Subcutaneous adipose tissue (tissue), 4 donors: Measurements from ENCODE around the gene GGA1. TPM values are rescaled to one million over a fixed set of nuclear protein-coding genes. Genes with fewer than 3 reads are reported as not detected.

Source experiments
- CTCF ChIP-seq: fragments of 450-650 bp; IDR thresholded peaks from one replicate; pipeline ENCODE4 v1.5.1; 2016; ENCODE audit warnings: low read depth, mild to moderate bottlenecking, control low read depth, antibody characterized with exemption, moderate library complexity
- total RNA-seq, 4 donors: library from RNA; depleted of rRNA; stranded (reverse); fragments of >200 nt; gene quantifications; one replicate each; pipeline ENCODE4 v1.1.0, GENCODE V29; 2016

GGA1 gene
- total RNA-seq, 4 donors from 2014 or later: 13.7 to 48.8 (median 35.5) TPM

GRCh38 chr22:37618674-37619073, 10.0 kb downstream of the GGA1 start:
- no peak for TF ChIP-seq CTCF

- no peak for TF ChIP-seq CTCF
These were observed 11.4 kb downstream of the GGA1 start for GRCh38 chr22:37619991-37620390.

GRCh38 chr22:37621352-37621860, 12.8 kb downstream of the GGA1 start:
- TF ChIP-seq CTCF: no peak

- no peak for TF ChIP-seq CTCF
These were observed 14.7 kb downstream of the GGA1 start for GRCh38 chr22:37623075-37624016.

GRCh38 chr22:37624017-37624365, 15.4 kb downstream of the GGA1 start:
- TF ChIP-seq CTCF: no peak

GRCh38 chr22:37624876-37625275, 16.2 kb downstream of the GGA1 start:
- TF ChIP-seq CTCF: no peak

GRCh38 chr22:37625737-37626136, 17.1 kb downstream of the GGA1 start:
- no peak for TF ChIP-seq CTCF
